Astrocyte (in vitro differentiated cells and primary cell): ENCODE data around the gene RAMAC. TPM values are rescaled to one million over a fixed set of nuclear protein-coding genes. Genes with fewer than 3 reads are reported as not detected.
A peak's percentile ranks its signal among the peaks of the same experiment; 100 is the strongest.

Source experiments
- DNase-seq: peaks from one replicate; pipeline ENCODE4 v3.0.0-alpha.2; 2010; ENCODE audit warnings: low read depth
- FAIRE-seq: peaks from 2 replicates; lab custom pipeline; 2011; peaks lifted over from hg19 to GRCh38; lab: Jason Lieb, UNC
- H2AFZ ChIP-seq: 2 replicates; pipeline ENCODE4 v1.6.0; 2012; ENCODE audit warnings: low read depth, low read length, inconsistent platforms
- H3K27ac ChIP-seq: 2 replicates; pipeline ENCODE4 v1.5.1; 2011; ENCODE audit warnings: low read depth, low read length, inconsistent platforms
- H3K27me3 ChIP-seq: 2 replicates; pipeline ENCODE4 v1.6.0; 2011; ENCODE audit warnings: low read length, inconsistent platforms; ENCODE audit not compliant: insufficient read depth
- H3K36me3 ChIP-seq: 2 replicates; pipeline ENCODE4 v1.5.1; 2011; ENCODE audit warnings: low read length, inconsistent platforms; ENCODE audit not compliant: insufficient read depth
- H3K4me1 ChIP-seq: 2 replicates; pipeline ENCODE4 v1.5.1; 2011; ENCODE audit warnings: low read length, inconsistent platforms; ENCODE audit not compliant: insufficient read depth
- H3K4me2 ChIP-seq: 2 replicates; pipeline ENCODE4 v1.6.0; 2012; ENCODE audit warnings: low read length, inconsistent platforms
- H3K4me3 ChIP-seq: 2 replicates; pipeline ENCODE4 v1.5.1; 2011; ENCODE audit warnings: low read depth, mild to moderate bottlenecking, low read length, inconsistent platforms; ENCODE audit not compliant: insufficient read depth
- H3K79me2 ChIP-seq: 2 replicates; pipeline ENCODE4 v1.6.0; 2012; ENCODE audit warnings: mild to moderate bottlenecking, low read length, inconsistent platforms; ENCODE audit not compliant: insufficient read depth
- H3K9ac ChIP-seq: 2 replicates; pipeline ENCODE4 v1.6.0; 2012; ENCODE audit warnings: mild to moderate bottlenecking, low read length, inconsistent platforms
- H3K9me3 ChIP-seq: 2 replicates; pipeline ENCODE4 v1.5.1; 2012; ENCODE audit warnings: low read depth, mild to moderate bottlenecking, low read length, inconsistent platforms; ENCODE audit not compliant: insufficient read depth
- H4K20me1 ChIP-seq: 2 replicates; pipeline ENCODE4 v1.6.0; 2012; ENCODE audit warnings: low read length, inconsistent platforms; ENCODE audit not compliant: insufficient read depth
- H3K27ac Mint-ChIP-seq: one replicate; pipeline ENCODE4 v1.8.0; 2021; ENCODE audit warnings: mild to moderate bottlenecking, mixed read lengths; ENCODE audit not compliant: unreplicated experiment
- H3K27me3 Mint-ChIP-seq: one replicate; pipeline ENCODE4 v1.8.0; 2021; ENCODE audit warnings: low read depth, mixed read lengths; ENCODE audit not compliant: unreplicated experiment
- H3K36me3 Mint-ChIP-seq: one replicate; pipeline ENCODE4 v1.8.0; 2021; ENCODE audit warnings: low read depth, mixed read lengths; ENCODE audit not compliant: unreplicated experiment
- H3K4me1 Mint-ChIP-seq: one replicate; pipeline ENCODE4 v1.8.0; 2021; ENCODE audit warnings: low read depth, mixed read lengths; ENCODE audit not compliant: unreplicated experiment
- H3K4me3 Mint-ChIP-seq: one replicate; pipeline ENCODE4 v1.8.0; 2021; ENCODE audit warnings: mild to moderate bottlenecking, moderate library complexity, mixed read lengths; ENCODE audit not compliant: unreplicated experiment
- H3K9me3 Mint-ChIP-seq: one replicate; pipeline ENCODE4 v1.8.0; 2021; ENCODE audit warnings: mild to moderate bottlenecking, mixed read lengths; ENCODE audit not compliant: unreplicated experiment
- EZH2 ChIP-seq: IDR thresholded peaks from 2 replicates; pipeline ENCODE4 v1.6.1; 2012; ENCODE audit warnings: mild to moderate bottlenecking, low read length, inconsistent platforms; ENCODE audit not compliant: insufficient read depth
- total RNA-seq: library from RNA; stranded (reverse); gene quantifications from 2 replicates; pipeline ENCODE4 v1.2.1, GENCODE V29; 2021
- TF ChIP-seq, protein P1 (sequence below): IDR thresholded peaks from 2 replicates; pipeline ENCODE4 v1.5.1; 2011; ENCODE audit warnings: low read depth, mild to moderate bottlenecking, inconsistent platforms, low read length, moderate library complexity; ENCODE audit not compliant: insufficient read depth

RAMAC gene
- total RNA-seq, 1 donor from 2014 or later, result 44.4 TPM

DNA sequence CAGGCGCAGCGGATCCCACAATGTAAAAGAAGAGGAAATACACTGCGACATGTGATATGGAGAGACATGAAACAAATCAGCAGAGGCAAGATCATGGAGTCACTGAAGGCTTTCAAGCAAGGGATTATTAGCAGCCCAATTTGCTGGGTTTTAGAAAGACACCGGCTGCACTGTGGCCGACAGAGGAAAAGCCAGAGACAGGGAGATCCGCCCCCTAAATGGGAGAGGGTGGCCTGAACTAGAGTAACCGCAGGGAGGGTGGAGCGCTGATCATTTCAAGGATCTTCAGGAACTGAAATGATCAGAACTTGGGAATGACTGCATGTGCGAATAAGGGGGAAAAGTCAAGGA lies 26.0 kb downstream of the RAMAC start:
- Histone ChIP-seq H4K20me1 (peaks cover 7% of the 10 kb centered on the region), H3K4me1 (peaks cover 14% of the 10 kb centered on the region), H2AFZ (peak overlapping the region; percentile 91), H3K36me3 (peaks cover 7% of the 10 kb centered on the region), H3K9me3 (no peaks in the 10 kb centered on the region), H3K27me3 (no peaks in the 10 kb centered on the region), H3K9ac (peak overlapping the region; percentile 87), H3K4me2 (peak overlapping the region; percentile 90), H3K79me2 (peaks cover 21% of the 10 kb centered on the region), H3K27ac (peak overlapping the region; percentile 69), H3K4me3 (peak overlapping the region; percentile 97)
- H3K36me3 Mint-ChIP-seq, result peaks cover 5% of the 10 kb centered on the region
- H3K9me3 Mint-ChIP-seq, result peaks cover 3% of the 10 kb centered on the region
- DNase-seq (no peak), FAIRE-seq (no peak)
- peak overlapping the region; percentile 98 for H3K4me3 Mint-ChIP-seq
- H3K27ac Mint-ChIP-seq, result peak overlapping the region; percentile 6
- H3K4me1 Mint-ChIP-seq, result peaks cover 12% of the 10 kb centered on the region
- H3K27me3 Mint-ChIP-seq, result no peaks in the 10 kb centered on the region
- no peak for TF ChIP-seq EZH2
- TF ChIP-seq, protein P1, sequence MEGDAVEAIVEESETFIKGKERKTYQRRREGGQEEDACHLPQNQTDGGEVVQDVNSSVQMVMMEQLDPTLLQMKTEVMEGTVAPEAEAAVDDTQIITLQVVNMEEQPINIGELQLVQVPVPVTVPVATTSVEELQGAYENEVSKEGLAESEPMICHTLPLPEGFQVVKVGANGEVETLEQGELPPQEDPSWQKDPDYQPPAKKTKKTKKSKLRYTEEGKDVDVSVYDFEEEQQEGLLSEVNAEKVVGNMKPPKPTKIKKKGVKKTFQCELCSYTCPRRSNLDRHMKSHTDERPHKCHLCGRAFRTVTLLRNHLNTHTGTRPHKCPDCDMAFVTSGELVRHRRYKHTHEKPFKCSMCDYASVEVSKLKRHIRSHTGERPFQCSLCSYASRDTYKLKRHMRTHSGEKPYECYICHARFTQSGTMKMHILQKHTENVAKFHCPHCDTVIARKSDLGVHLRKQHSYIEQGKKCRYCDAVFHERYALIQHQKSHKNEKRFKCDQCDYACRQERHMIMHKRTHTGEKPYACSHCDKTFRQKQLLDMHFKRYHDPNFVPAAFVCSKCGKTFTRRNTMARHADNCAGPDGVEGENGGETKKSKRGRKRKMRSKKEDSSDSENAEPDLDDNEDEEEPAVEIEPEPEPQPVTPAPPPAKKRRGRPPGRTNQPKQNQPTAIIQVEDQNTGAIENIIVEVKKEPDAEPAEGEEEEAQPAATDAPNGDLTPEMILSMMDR, result no peak

DNA sequence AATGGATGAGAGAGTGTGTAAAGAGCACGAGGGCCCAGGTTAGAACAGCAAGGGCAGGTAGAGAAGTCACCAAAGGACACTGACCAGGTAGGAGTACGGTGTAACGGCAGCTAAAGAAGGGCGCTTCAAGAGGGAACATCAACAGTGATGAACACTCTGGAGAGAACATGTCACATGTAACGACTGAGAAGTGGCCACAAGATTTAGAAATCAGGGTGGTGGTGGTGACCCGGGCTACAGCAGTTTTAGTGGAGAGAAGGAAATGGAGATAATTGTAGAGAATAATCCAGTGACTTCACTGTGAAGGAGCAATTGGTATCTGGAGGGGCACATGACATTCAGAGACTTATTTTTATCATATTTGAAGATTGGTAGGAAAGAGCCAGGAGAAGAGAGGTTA lies 26.6 kb downstream of the RAMAC start:
- peaks cover 12% of the 10 kb centered on the region for H3K4me1 Mint-ChIP-seq
- H3K4me3 Mint-ChIP-seq, result peak overlapping the region; percentile 98
- no peak overlapping the region for H2AFZ ChIP-seq

DNA sequence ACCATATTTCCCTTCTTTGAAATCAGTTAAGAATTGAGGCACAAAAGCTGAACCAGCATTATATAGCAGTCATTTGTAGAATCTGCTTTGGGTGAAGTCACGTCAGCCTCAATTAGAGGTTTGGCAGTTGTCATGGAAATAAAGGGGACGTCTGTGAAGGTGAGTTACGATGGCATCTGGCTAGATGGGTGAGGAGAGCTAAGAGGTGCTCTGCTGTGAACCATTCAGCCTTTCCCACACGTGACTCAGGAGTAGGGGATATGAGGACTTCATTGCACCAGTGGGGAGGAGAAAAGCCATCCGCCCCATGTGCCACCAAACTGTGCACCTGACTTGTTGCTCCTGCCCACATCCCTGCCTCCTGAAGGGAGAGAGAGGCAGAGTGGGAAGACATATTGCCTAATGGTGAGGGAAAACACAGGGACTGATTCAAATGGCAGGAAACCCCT lies 28.2 kb downstream of the RAMAC start:
- no peaks in the 10 kb centered on the region for H3K27me3 Mint-ChIP-seq
- H3K4me1 Mint-ChIP-seq, result peaks cover 12% of the 10 kb centered on the region
- no peak overlapping the region for H3K9ac ChIP-seq
- peaks cover 13% of the 10 kb centered on the region for H3K36me3 ChIP-seq
- TF ChIP-seq, protein P1, result no peak
- TF ChIP-seq EZH2, result no peak
- no peaks in the 10 kb centered on the region for H3K27me3 ChIP-seq
- no peak for FAIRE-seq
- no peak for DNase-seq
- H3K4me3 ChIP-seq, result no peak overlapping the region
- peaks cover 18% of the 10 kb centered on the region for H3K79me2 ChIP-seq
- no peak overlapping the region for H3K4me2 ChIP-seq
- H3K9me3 ChIP-seq, result no peaks in the 10 kb centered on the region
- peaks cover 7% of the 10 kb centered on the region for H4K20me1 ChIP-seq
- no peak overlapping the region for H3K4me3 Mint-ChIP-seq
- peaks cover 3% of the 10 kb centered on the region for H3K9me3 Mint-ChIP-seq
- H2AFZ ChIP-seq, result no peak overlapping the region
- no peak overlapping the region for H3K27ac ChIP-seq
- H3K27ac Mint-ChIP-seq, result no peak overlapping the region
- H3K4me1 ChIP-seq, result peaks cover 14% of the 10 kb centered on the region
- H3K36me3 Mint-ChIP-seq, result peaks cover 5% of the 10 kb centered on the region

More for the DNA sequence above, 26.6 kb downstream of the RAMAC start:
- TF ChIP-seq EZH2, result no peak
- TF ChIP-seq, protein P1, result no peak
- Mint-ChIP-seq H3K27ac (no peak overlapping the region), H3K27me3 (no peaks in the 10 kb centered on the region), H3K9me3 (peaks cover 3% of the 10 kb centered on the region), H3K36me3 (peaks cover 5% of the 10 kb centered on the region)
- Histone ChIP-seq H3K79me2 (peaks cover 21% of the 10 kb centered on the region), H4K20me1 (peaks cover 7% of the 10 kb centered on the region), H3K4me2 (peak overlapping the region; percentile 90), H3K4me1 (peaks cover 14% of the 10 kb centered on the region), H3K9ac (no peak overlapping the region), H3K27ac (no peak overlapping the region), H3K36me3 (peaks cover 4% of the 10 kb centered on the region), H3K9me3 (no peaks in the 10 kb centered on the region), H3K4me3 (no peak overlapping the region), H3K27me3 (no peaks in the 10 kb centered on the region)
- DNase-seq (no peak), FAIRE-seq (no peak)
